ENCODE data around the gene BMF. TPM values are rescaled to one million over a fixed set of nuclear protein-coding genes. Genes with fewer than 3 reads are reported as not detected.
"Not testable (repeated sequence)": the region's sequence is repeated elsewhere in the genome, so short reads cannot be mapped to it uniquely, and the experiment has no call there.

BMF gene
- total and polyA plus RNA-seq, 3 donors from 2014 or later = 4.9 to 7.7 (median 6.9) TPM

DNA sequence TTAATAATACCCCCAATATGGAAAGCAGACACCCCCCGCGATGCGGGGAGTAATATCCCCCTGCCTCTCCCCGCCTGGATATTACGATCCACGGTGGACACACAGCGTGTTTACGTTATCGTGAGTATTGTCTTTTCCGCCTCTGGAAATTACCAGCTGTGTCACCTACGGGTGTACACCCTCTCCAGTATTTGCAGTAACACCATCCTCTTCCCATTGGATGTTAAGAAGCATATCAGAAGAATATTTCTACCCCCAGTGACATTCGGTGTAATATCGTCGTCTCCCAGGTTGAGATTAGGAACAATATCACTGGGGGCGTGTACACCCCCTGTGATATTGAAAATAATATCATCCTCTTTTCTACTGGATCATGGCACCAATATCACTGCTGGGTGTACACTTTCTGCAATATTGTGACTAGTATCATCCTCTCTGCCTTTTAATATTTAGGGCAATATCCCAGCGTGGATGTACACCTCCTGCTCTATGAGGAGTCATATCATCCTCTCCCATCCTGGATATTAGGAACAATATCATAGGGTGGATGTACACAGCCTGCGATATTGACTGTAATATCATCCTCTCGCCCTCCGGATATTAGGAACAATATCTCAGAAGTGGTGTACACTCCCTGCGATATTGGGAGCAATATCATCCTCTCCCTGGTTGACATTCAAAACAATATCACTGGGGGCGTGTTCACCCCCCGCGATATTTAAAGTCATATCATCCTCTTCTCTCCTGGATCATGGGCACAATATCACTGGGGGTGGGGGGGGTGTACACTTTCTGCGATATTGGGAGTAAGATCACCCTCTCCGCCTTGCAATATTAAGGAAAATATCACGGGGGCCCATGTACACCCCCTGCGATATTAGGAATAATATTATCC is 20.3 kb upstream of the BMF start:
- H3K27ac ChIP-seq = no peak overlapping the region
- no peaks in the 10 kb centered on the region for H3K27me3 ChIP-seq
- no peaks in the 10 kb centered on the region for H3K4me1 ChIP-seq
- 65 to 71% methylated on average over 27 of the region's 27 CpGs for WGBS, 2 donors
- H3K36me3 ChIP-seq (ENCODE audit: low read depth, missing control alignments) = no peaks in the 10 kb centered on the region
- no peak for TF ChIP-seq POLR2A (IDR thresholded peaks at IDR 0.05)
- TF ChIP-seq, protein P1, sequence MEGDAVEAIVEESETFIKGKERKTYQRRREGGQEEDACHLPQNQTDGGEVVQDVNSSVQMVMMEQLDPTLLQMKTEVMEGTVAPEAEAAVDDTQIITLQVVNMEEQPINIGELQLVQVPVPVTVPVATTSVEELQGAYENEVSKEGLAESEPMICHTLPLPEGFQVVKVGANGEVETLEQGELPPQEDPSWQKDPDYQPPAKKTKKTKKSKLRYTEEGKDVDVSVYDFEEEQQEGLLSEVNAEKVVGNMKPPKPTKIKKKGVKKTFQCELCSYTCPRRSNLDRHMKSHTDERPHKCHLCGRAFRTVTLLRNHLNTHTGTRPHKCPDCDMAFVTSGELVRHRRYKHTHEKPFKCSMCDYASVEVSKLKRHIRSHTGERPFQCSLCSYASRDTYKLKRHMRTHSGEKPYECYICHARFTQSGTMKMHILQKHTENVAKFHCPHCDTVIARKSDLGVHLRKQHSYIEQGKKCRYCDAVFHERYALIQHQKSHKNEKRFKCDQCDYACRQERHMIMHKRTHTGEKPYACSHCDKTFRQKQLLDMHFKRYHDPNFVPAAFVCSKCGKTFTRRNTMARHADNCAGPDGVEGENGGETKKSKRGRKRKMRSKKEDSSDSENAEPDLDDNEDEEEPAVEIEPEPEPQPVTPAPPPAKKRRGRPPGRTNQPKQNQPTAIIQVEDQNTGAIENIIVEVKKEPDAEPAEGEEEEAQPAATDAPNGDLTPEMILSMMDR (IDR thresholded peaks at IDR 0.05) = no peak
- H3K4me3 ChIP-seq = no peak overlapping the region
- no peaks in the 10 kb centered on the region for H3K9me3 ChIP-seq
- DNase-seq = no peak
- intact Hi-C loops (cut with DNase I; ENCODE audit: low total_unique reads) = no loop called here

DNA sequence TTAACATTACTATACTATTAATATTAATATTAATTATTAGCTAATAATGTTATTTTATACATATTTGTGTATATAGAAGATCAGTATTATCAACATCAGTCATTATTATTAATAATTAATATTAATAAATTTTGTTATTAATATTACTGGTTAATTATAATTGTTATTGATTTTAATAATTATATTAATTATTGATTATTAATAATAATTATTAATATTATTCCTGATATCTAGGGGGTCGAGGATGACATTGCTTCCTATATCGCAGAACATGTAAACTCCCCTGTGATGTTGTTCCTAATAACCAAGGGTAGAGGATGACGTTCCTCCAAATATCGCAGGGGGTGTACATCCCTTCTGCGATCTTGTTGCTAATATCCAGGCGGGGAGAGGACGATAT is 17.3 kb upstream of the BMF start:
- no peaks in the 10 kb centered on the region for H3K36me3 ChIP-seq (ENCODE audit: low read depth, missing control alignments)
- intact Hi-C loops (cut with DNase I; ENCODE audit: low total_unique reads) = no loop called here
- H3K4me1 ChIP-seq = no peaks in the 10 kb centered on the region
- no peak for TF ChIP-seq POLR2A (IDR thresholded peaks at IDR 0.05)
- TF ChIP-seq, protein P1 (IDR thresholded peaks at IDR 0.05) = no peak
- no peak for DNase-seq
- no peak overlapping the region for H3K4me3 ChIP-seq
- no peak overlapping the region for H3K27ac ChIP-seq
- no peaks in the 10 kb centered on the region for H3K9me3 ChIP-seq
- no peaks in the 10 kb centered on the region for H3K27me3 ChIP-seq
- 80 to 92% methylated on average over 7 of the region's 7 CpGs for WGBS, 2 donors

DNA sequence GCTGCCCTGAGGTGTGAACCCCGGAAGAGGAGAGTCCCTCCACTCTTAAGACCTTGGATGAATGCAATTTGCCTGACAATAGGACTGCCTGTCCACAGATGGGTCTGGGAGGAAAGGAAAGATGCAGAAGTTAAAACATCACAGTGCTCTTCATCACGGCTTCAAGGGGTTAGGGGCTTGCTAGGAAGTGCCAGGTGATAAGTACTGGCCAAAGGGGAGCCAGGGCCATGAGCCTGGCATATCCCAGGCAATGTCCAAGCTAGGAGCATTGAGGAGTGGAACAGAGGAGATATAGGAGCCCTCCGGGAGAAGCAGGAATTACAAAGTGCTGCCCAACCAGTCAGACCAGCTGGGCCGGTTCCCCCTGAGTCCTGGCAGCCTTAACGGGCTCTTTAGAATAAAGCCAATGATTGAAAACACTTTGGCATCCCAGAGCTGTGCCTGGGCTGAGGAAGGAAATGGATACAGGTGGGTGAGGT is 16.2 kb upstream of the BMF start:
- H3K27me3 ChIP-seq; intact Hi-C loops (cut with DNase I; ENCODE audit: low total_unique reads); H3K27ac ChIP-seq; H3K4me3 ChIP-seq; H3K9me3 ChIP-seq; DNase-seq; H3K36me3 ChIP-seq (ENCODE audit: low read depth, missing control alignments); H3K4me1 ChIP-seq: not testable (repeated sequence)
- WGBS, 2 donors = 70 to 78% methylated on average over 4 to 5 of the region's 5 CpGs

DNA sequence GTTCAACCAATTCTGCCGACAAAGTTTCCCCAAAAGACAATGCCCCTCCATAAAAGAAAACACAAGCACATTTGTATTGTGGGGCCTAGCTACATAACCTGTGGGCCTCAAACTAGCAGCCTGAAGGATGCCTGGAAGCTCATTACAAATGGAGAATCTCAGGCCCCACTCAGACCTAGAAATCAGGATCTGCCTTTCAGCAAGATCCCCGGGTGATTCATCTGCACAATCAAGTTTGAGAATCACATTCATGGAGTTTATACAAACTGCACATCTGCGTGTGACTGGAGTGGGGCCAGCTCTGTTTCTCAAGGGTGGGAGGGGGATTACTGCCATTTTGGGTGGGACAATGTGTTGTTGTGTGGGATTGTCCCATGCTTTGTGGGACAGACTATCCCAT is 15.7 kb upstream of the BMF start:
- 85 to 91% methylated on average over 3 of the region's 3 CpGs for WGBS, 2 donors
- H3K36me3 ChIP-seq (ENCODE audit: low read depth, missing control alignments); intact Hi-C loops (cut with DNase I; ENCODE audit: low total_unique reads): not testable (repeated sequence)

DNA sequence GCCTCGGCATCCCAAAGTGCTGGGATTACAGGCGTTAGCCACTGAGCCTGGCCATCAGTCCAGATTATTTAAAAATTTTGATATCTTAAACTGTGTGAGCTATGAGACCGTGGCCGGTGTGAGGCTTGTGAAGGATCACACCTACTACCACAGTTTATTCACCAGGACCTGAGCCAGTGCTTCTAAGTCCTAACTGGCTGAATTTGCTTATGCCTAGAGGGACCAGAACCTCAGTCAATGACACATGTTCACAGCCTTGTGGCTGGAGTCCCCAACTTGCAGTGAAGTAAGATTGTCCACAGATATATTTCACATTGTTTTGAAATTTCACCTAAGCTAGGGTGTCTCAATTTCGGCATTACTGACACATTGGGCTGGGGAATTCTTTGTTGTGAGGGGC is 15.2 kb upstream of the BMF start:
- intact Hi-C loops (cut with DNase I; ENCODE audit: low total_unique reads); H3K27ac ChIP-seq; H3K4me1 ChIP-seq; H3K27me3 ChIP-seq; H3K36me3 ChIP-seq (ENCODE audit: low read depth, missing control alignments); H3K9me3 ChIP-seq; DNase-seq; H3K4me3 ChIP-seq: not testable (repeated sequence)
- 98 to 100% methylated on average over 1 to 5 of the region's 5 CpGs for WGBS, 2 donors

More for the DNA sequence above, 15.7 kb upstream of the BMF start:
- not testable (repeated sequence) for H3K4me3 ChIP-seq, DNase-seq, H3K27ac ChIP-seq, H3K27me3 ChIP-seq, H3K9me3 ChIP-seq, H3K4me1 ChIP-seq

DNA sequence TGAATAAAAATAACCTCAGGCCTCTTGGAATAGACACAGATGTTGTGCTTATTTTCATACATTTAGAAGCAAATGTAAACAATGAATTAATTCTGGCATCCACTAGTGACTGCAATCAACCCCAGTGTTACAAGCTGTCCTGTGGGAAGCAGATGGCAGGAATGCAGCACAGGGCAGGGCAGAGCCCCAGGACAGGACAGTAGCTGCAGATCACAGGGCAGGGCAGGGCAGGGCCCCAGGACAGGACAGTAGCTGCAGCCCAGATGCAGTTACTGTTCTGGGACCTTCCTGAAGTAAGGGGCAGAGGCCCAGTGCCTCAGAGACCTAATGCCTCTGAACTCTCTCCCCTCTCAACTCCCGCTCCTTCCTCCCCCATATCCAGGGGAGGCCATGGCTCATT is 14.3 kb upstream of the BMF start:
- WGBS, 2 donors = 100% methylated on average over 1 of the region's 1 CpG
- H3K4me1 ChIP-seq; H3K27me3 ChIP-seq; H3K36me3 ChIP-seq (ENCODE audit: low read depth, missing control alignments); H3K4me3 ChIP-seq; DNase-seq; H3K9me3 ChIP-seq; H3K27ac ChIP-seq; intact Hi-C loops (cut with DNase I; ENCODE audit: low total_unique reads): not testable (repeated sequence)

All from testis (tissue), 3 donors.